Mononuclear cell (primary cell): ENCODE data around the gene MGAT4B. TPM values are rescaled to one million over a fixed set of nuclear protein-coding genes. Genes with fewer than 3 reads are reported as not detected.

Source experiments
- H3K27me3 ChIP-seq: 2 replicates; pipeline ENCODE4 v1.6.0; 2011; ENCODE audit warnings: low read length, control low read depth; ENCODE audit not compliant: insufficient read depth
- H3K4me1 ChIP-seq: 2 replicates; pipeline ENCODE4 v1.5.1; 2011; ENCODE audit warnings: mild to moderate bottlenecking, low read length, control low read depth; ENCODE audit not compliant: insufficient read depth
- H3K4me3 ChIP-seq: 2 replicates; pipeline ENCODE4 v1.5.1; 2011; ENCODE audit warnings: mild to moderate bottlenecking, low read length, moderate library complexity
- H3K9me3 ChIP-seq: 2 replicates; pipeline ENCODE4 v1.5.1; 2011; ENCODE audit warnings: low read depth, mild to moderate bottlenecking, control low read depth, low read length
- total RNA-seq: library from RNA; depleted of rRNA; stranded (reverse); fragments of >200 nt; gene quantifications from one replicate; pipeline ENCODE4 v1.2.3, GENCODE V29; 2012

The MGAT4B gene
- total RNA-seq, 1 donor, result 56.0 TPM

- Histone ChIP-seq H3K4me1 (peaks cover 58% of the 10 kb centered on the region), H3K9me3 (no peaks in the 10 kb centered on the region), H3K4me3 (no peak overlapping the region), H3K27me3 (no peaks in the 10 kb centered on the region)
These were observed 28.8 kb downstream of the MGAT4B start for GRCh38 chr5:179777909-179778308.

- H3K4me3 ChIP-seq, result no peak overlapping the region
- peaks cover 62% of the 10 kb centered on the region for H3K4me1 ChIP-seq
- H3K27me3 ChIP-seq, result no peaks in the 10 kb centered on the region
- H3K9me3 ChIP-seq, result no peaks in the 10 kb centered on the region
These were observed 29.2 kb downstream of the MGAT4B start for GRCh38 chr5:179777456-179777855.

GRCh38 chr5:179776411-179776938, 30.2 kb downstream of the MGAT4B start:
- peaks cover 71% of the 10 kb centered on the region for H3K4me1 ChIP-seq
- no peak overlapping the region for H3K4me3 ChIP-seq
- H3K27me3 ChIP-seq, result no peaks in the 10 kb centered on the region
- H3K9me3 ChIP-seq, result no peaks in the 10 kb centered on the region

- H3K27me3 ChIP-seq, result no peaks in the 10 kb centered on the region
- H3K4me3 ChIP-seq, result no peak overlapping the region
- peaks cover 72% of the 10 kb centered on the region for H3K4me1 ChIP-seq
These were observed 32.2 kb downstream of the MGAT4B start for GRCh38 chr5:179774442-179774841.

GRCh38 chr5:179773686-179774040, 33.0 kb downstream of the MGAT4B start:
- H3K4me1 ChIP-seq, result peaks cover 72% of the 10 kb centered on the region

More at GRCh38 chr5:179774442-179774841, 32.2 kb downstream of the MGAT4B start:
- no peaks in the 10 kb centered on the region for H3K9me3 ChIP-seq

GRCh38 chr5:179772351-179772750, 34.3 kb downstream of the MGAT4B start:
- Histone ChIP-seq H3K9me3 (no peaks in the 10 kb centered on the region), H3K4me3 (no peak overlapping the region), H3K27me3 (no peaks in the 10 kb centered on the region), H3K4me1 (peaks cover 67% of the 10 kb centered on the region)

More at GRCh38 chr5:179773686-179774040, 33.0 kb downstream of the MGAT4B start:
- H3K9me3 ChIP-seq, result no peaks in the 10 kb centered on the region
- H3K27me3 ChIP-seq, result no peaks in the 10 kb centered on the region
- no peak overlapping the region for H3K4me3 ChIP-seq

GRCh38 chr5:179771311-179771895, 35.3 kb downstream of the MGAT4B start:
- Histone ChIP-seq H3K4me1 (peaks cover 71% of the 10 kb centered on the region), H3K4me3 (no peak overlapping the region), H3K27me3 (no peaks in the 10 kb centered on the region), H3K9me3 (no peaks in the 10 kb centered on the region)

GRCh38 chr5:179769796-179770195, 36.9 kb downstream of the MGAT4B start:
- H3K9me3 ChIP-seq, result no peaks in the 10 kb centered on the region
- no peak overlapping the region for H3K4me3 ChIP-seq
- H3K4me1 ChIP-seq, result peaks cover 74% of the 10 kb centered on the region
- no peaks in the 10 kb centered on the region for H3K27me3 ChIP-seq

GRCh38 chr5:179769271-179769670, 37.4 kb downstream of the MGAT4B start:
- peaks cover 75% of the 10 kb centered on the region for H3K4me1 ChIP-seq
- H3K4me3 ChIP-seq, result no peak overlapping the region
- H3K27me3 ChIP-seq, result no peaks in the 10 kb centered on the region
- H3K9me3 ChIP-seq, result no peaks in the 10 kb centered on the region

- H3K27me3 ChIP-seq, result no peaks in the 10 kb centered on the region
- peaks cover 82% of the 10 kb centered on the region for H3K4me1 ChIP-seq
- H3K9me3 ChIP-seq, result no peaks in the 10 kb centered on the region
- H3K4me3 ChIP-seq, result no peak overlapping the region
These were observed 38.2 kb downstream of the MGAT4B start for GRCh38 chr5:179768326-179769085.

GRCh38 chr5:179767496-179768100, 39.1 kb downstream of the MGAT4B start:
- Histone ChIP-seq H3K9me3 (no peaks in the 10 kb centered on the region), H3K4me3 (no peak overlapping the region), H3K4me1 (peaks cover 89% of the 10 kb centered on the region), H3K27me3 (no peaks in the 10 kb centered on the region)

GRCh38 chr5:179766726-179767455, 39.8 kb downstream of the MGAT4B start:
- H3K27me3 ChIP-seq, result no peaks in the 10 kb centered on the region
- no peaks in the 10 kb centered on the region for H3K9me3 ChIP-seq
- no peak overlapping the region for H3K4me3 ChIP-seq
- H3K4me1 ChIP-seq, result peaks cover 89% of the 10 kb centered on the region

GRCh38 chr5:179766021-179766725, 40.5 kb downstream of the MGAT4B start:
- Histone ChIP-seq H3K4me3 (no peak overlapping the region), H3K4me1 (peaks cover 88% of the 10 kb centered on the region), H3K27me3 (no peaks in the 10 kb centered on the region)

GRCh38 chr5:179765400-179765799, 41.3 kb downstream of the MGAT4B start:
- no peaks in the 10 kb centered on the region for H3K9me3 ChIP-seq
- H3K27me3 ChIP-seq, result no peaks in the 10 kb centered on the region
- no peak overlapping the region for H3K4me3 ChIP-seq
- H3K4me1 ChIP-seq, result peaks cover 88% of the 10 kb centered on the region

More at GRCh38 chr5:179766021-179766725, 40.5 kb downstream of the MGAT4B start:
- H3K9me3 ChIP-seq, result no peaks in the 10 kb centered on the region
